Neural crest cell (in vitro differentiated cells): ENCODE results near the gene SP2. TPM values are rescaled to one million over a fixed set of nuclear protein-coding genes. Genes with fewer than 3 reads are reported as not detected.
"Not testable (repeated sequence)": the region's sequence is repeated elsewhere in the genome, so short reads cannot be mapped to it uniquely, and the experiment has no call there.

Experiments
- DNase-seq: peaks from one replicate; pipeline ENCODE4 v3.0.0; 2021; ENCODE audit warnings: low read depth, mixed read lengths, low spot score
- H3K27ac Mint-ChIP-seq: one replicate; pipeline ENCODE4 v1.8.0; 2021; ENCODE audit warnings: mild to moderate bottlenecking, mixed read lengths; ENCODE audit not compliant: unreplicated experiment
- H3K27me3 Mint-ChIP-seq: 2 replicates; pipeline ENCODE4 v1.8.0; 2021; ENCODE audit warnings: low read depth, mild to moderate bottlenecking, mixed read lengths
- H3K36me3 Mint-ChIP-seq: 2 replicates; pipeline ENCODE4 v1.8.0; 2021; ENCODE audit warnings: low read depth, mild to moderate bottlenecking, mixed read lengths
- H3K4me1 Mint-ChIP-seq: 2 replicates; pipeline ENCODE4 v1.8.0; 2021; ENCODE audit warnings: mixed read lengths
- H3K4me3 Mint-ChIP-seq: one replicate; pipeline ENCODE4 v1.8.0; 2021; ENCODE audit warnings: mild to moderate bottlenecking, mixed read lengths
- H3K9me3 Mint-ChIP-seq: 2 replicates; pipeline ENCODE4 v1.8.0; 2021; ENCODE audit warnings: mixed read lengths
- total RNA-seq: library from RNA; stranded (reverse); gene quantifications from 2 replicates; pipeline ENCODE4 v1.2.1, GENCODE V29; 2021
- TF ChIP-seq, protein P1 (sequence below): fragments of 200-600 bp; sonication (generic); conservative IDR thresholded peaks from 2 replicates; pipeline ENCODE4 v1.5.0; 2021; ENCODE audit warnings: antibody characterized with exemption, mild to moderate bottlenecking

Gene SP2
- total RNA-seq, 1 donor from 2014 or later, result 22.4 TPM

DNA sequence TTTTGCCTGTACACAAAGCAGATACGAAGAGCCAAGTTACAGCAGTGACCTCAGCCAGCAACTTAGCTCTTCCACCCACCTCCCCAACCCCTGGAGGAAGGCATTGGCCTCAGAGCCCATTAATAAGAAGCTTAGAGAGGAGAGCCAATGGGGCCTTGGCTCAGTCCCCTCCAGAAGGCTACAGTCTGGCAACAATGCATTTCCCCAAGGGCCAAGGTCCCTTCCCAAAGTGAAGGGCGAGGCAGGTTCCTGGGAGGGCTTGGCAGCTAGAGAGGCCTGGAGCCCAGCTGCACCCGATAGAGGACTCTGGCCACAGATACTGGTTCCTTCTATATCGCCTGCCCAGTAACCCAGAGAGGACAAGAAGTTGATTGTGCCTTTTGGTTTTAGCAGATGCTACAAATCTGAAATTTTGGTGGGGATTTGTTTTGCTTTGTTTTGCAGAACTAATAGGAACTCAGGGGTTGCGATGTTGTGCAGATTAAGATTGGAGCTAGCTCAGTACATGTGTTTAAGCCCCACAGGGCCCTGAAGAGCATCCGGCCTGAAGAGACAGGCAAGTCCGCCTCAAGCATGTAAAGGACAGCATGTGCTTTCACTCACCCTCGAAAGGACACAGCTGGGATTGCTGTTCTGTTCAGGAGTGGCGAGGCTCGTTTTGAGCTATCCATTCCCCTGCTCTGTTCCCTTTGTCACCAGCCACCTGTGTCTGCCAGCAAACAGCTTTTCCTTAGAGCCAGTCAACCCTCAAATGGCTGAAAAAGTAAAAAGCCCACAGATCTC is 33.4 kb downstream of the SP2 start:
- no peak for DNase-seq
- H3K27ac Mint-ChIP-seq, result peak overlapping the region; percentile 46
- H3K36me3 Mint-ChIP-seq, result peaks cover 12% of the 10 kb centered on the region
- H3K9me3 Mint-ChIP-seq, result no peaks in the 10 kb centered on the region
- TF ChIP-seq, protein P1, sequence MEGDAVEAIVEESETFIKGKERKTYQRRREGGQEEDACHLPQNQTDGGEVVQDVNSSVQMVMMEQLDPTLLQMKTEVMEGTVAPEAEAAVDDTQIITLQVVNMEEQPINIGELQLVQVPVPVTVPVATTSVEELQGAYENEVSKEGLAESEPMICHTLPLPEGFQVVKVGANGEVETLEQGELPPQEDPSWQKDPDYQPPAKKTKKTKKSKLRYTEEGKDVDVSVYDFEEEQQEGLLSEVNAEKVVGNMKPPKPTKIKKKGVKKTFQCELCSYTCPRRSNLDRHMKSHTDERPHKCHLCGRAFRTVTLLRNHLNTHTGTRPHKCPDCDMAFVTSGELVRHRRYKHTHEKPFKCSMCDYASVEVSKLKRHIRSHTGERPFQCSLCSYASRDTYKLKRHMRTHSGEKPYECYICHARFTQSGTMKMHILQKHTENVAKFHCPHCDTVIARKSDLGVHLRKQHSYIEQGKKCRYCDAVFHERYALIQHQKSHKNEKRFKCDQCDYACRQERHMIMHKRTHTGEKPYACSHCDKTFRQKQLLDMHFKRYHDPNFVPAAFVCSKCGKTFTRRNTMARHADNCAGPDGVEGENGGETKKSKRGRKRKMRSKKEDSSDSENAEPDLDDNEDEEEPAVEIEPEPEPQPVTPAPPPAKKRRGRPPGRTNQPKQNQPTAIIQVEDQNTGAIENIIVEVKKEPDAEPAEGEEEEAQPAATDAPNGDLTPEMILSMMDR, result no peak
- no peak overlapping the region for H3K4me3 Mint-ChIP-seq
- H3K4me1 Mint-ChIP-seq, result peaks cover 13% of the 10 kb centered on the region
- no peaks in the 10 kb centered on the region for H3K27me3 Mint-ChIP-seq

DNA sequence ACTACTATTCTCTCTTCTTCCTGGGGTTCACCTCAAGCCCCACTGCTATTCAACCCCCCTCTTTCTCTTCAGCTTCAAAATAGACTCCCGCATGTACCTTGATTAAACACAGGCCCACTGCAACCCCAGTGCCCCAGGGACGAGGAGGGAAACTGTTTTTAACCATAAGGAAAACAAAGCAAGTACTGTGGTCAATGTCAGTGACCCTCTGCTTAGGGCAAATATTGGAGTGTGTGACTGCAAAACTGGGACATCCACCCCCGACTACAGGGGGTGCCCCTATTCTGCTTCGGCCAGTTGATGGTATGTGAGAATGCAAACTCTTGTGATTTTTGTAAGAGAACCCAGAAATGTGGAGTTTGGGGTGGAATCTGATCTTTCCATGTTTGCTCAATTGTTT is 35.8 kb downstream of the SP2 start:
- H3K27me3 Mint-ChIP-seq, result no peaks in the 10 kb centered on the region
- H3K27ac Mint-ChIP-seq, result no peak overlapping the region

DNA sequence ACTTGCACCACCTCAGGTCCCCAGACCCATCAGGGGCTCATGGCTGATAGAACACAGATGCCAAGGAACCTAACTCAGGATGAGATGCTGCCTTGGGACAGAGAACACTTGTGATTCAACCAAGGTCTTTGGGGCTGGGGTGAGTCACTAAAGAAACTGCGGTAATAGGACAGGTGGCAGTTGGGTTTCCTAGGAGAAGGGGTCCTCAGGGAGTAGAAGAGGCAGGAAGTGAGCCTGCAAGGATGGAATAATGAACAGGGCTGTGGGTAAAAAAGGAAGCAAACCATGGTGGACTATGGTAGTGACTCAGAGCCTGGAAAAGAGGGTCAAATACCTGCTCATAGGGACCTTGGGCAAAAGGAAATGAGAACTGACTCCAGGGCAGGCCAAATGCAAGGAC is 38.8 kb downstream of the SP2 start:
- Mint-ChIP-seq H3K36me3 (peaks cover 4% of the 10 kb centered on the region), H3K4me1 (peaks cover 12% of the 10 kb centered on the region), H3K27ac (no peak overlapping the region), H3K4me3 (no peak overlapping the region), H3K9me3 (no peaks in the 10 kb centered on the region), H3K27me3 (no peaks in the 10 kb centered on the region)
- DNase-seq, result no peak
- TF ChIP-seq, protein P1, result no peak

More for the DNA sequence above, 35.8 kb downstream of the SP2 start:
- DNase-seq, result no peak
- Mint-ChIP-seq H3K36me3 (peaks cover 6% of the 10 kb centered on the region), H3K4me1 (peaks cover 8% of the 10 kb centered on the region), H3K4me3 (no peak overlapping the region), H3K9me3 (no peaks in the 10 kb centered on the region)
- TF ChIP-seq, protein P1, result no peak

DNA sequence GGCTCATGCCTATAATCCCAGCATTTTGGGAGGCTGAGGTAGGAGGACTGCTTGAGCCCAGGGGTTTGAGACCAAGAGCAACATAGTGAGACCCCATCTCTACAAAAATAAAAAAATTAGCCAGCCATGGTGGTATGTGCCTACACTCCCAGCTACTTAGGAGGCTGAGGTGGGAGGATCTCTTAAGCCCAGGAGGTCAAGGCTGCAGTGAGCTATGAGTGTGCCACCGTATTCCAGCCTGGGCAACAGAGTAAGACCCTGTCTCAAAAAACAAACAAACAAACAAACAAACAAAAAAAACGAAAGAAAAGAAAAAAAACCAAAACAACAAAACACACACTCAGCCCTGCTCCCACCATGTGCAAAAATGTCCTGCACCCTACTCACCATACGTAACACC is 39.4 kb downstream of the SP2 start:
- H3K4me1 Mint-ChIP-seq, result peaks cover 12% of the 10 kb centered on the region
- not testable (repeated sequence) for H3K27me3 Mint-ChIP-seq, H3K36me3 Mint-ChIP-seq, H3K4me3 Mint-ChIP-seq, DNase-seq, H3K27ac Mint-ChIP-seq, H3K9me3 Mint-ChIP-seq

DNA sequence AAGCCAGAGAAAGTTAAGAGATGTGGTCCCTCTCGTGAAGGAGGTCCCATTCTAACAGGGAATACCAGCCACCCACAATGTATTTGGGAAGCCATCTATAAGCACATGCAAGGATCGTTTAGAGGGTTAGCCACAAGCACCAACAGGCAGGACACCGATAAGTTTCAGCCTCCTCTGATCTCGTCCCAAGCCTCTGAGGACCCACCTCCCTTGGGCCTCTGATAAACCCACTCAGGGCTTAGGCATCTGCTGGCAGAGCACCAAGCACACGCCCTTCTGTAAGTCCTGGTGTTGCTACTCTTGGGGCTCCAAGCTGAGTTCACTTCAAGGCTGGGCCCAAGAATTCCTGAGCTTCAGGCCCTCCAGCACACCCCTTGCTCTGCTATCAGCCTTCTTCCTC is 39.9 kb downstream of the SP2 start:
- Mint-ChIP-seq H3K9me3 (peaks cover under 1% of the 10 kb centered on the region), H3K27ac (no peak overlapping the region), H3K27me3 (peaks cover 6% of the 10 kb centered on the region), H3K36me3 (peaks cover 4% of the 10 kb centered on the region), H3K4me1 (peaks cover 13% of the 10 kb centered on the region), H3K4me3 (no peak overlapping the region)
- TF ChIP-seq, protein P1, result no peak
- no peak for DNase-seq

DNA sequence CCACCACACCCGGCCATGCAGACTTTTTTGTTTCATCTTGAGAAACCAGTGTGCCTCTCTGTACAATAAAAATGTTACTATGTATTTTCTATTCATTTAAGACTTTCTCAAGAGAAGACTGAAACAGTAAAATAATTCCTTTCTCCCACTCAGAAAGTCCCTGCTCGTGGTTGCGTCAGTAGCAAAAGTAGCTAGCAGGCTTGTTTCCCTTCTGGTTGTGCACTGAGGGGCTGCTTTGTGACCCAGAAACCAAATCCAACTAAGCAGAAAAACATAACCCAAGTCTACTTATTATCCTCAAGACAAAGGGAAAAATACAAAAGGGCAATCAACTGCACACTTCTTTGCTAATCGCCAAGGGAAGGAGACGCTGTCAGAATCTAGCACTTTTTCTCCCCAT is 41.9 kb downstream of the SP2 start:
- H3K36me3 Mint-ChIP-seq, result peaks cover under 1% of the 10 kb centered on the region
- H3K27me3 Mint-ChIP-seq, result peaks cover 11% of the 10 kb centered on the region
- DNase-seq, result no peak
- H3K4me3 Mint-ChIP-seq, result no peak overlapping the region
- H3K9me3 Mint-ChIP-seq, result peaks cover 4% of the 10 kb centered on the region
- TF ChIP-seq, protein P1, result no peak
- H3K27ac Mint-ChIP-seq, result no peak overlapping the region
- peaks cover 15% of the 10 kb centered on the region for H3K4me1 Mint-ChIP-seq
